Lower leg skin (tissue), 3 donors: ENCODE results near the gene TLCD4.

Source experiments
- CTCF ChIP-seq, 3 donors: fragments of 450-650 bp; IDR thresholded peaks; one replicate each; pipeline ENCODE4 v1.5.1; 2016; ENCODE audit warnings: antibody characterized with exemption in 3 of 3, mild to moderate bottlenecking in 3 of 3, moderate library complexity in 2 of 3
- POLR2A ChIP-seq, 2 donors: fragments of 450-650 bp; IDR thresholded peaks; one replicate each; pipeline ENCODE4 v1.6.1; 2016 to 2017; ENCODE audit warnings: antibody characterized with exemption in 2 of 2, mild to moderate bottlenecking in 1 of 2, moderate library complexity in 1 of 2

GRCh38 chr1:95068956-95069709, 48.0 kb upstream of the TLCD4 start:
- no peak for TF ChIP-seq CTCF (IDR thresholded peaks at IDR 0.05)
- no peak for TF ChIP-seq POLR2A (IDR thresholded peaks at IDR 0.05)
